Right atrium auricular region (tissue), 2 donors: Measurements from ENCODE around the gene DDX23. TPM values are rescaled to one million over a fixed set of nuclear protein-coding genes. Genes with fewer than 3 reads are reported as not detected.

Source experiments
- DNase-seq: peaks from one replicate; pipeline ENCODE4 v3.0.0-alpha.2; 2019; ENCODE audit warnings: low spot score
- H3K27ac ChIP-seq, 2 donors: fragments of 200-600 bp; sonication (generic); 1 replicate in 1 of 2; 2 replicates in 1 of 2; pipeline ENCODE4 v1.5.1; 2016 to 2019
- H3K27me3 ChIP-seq, 2 donors: fragments of 200-600 bp; sonication (generic); one replicate each; pipeline versions ENCODE4 v1.5.1 to v1.6.0; 2017 to 2019
- H3K36me3 ChIP-seq: fragments of 200-600 bp; sonication (generic); one replicate; pipeline ENCODE4 v1.5.1; 2016
- H3K4me1 ChIP-seq, 2 donors: fragments of 200-600 bp; sonication (generic); one replicate each; pipeline versions ENCODE4 v1.5.1 to v1.6.0; 2017 to 2019
- H3K4me3 ChIP-seq, 2 donors: fragments of 200-600 bp; sonication (generic); 1 replicate in 1 of 2; 2 replicates in 1 of 2; pipeline ENCODE4 v1.5.1; 2017 to 2019; ENCODE audit warnings: mild to moderate bottlenecking in 1 of 2, moderate library complexity in 1 of 2
- H3K9me3 ChIP-seq, 2 donors: fragments of 200-600 bp; sonication (generic); one replicate each; pipeline ENCODE4 v1.5.1; 2019
- total RNA-seq, 2 donors: library from RNA; depleted of rRNA; stranded (reverse); fragments of >200 nt; gene quantifications; one replicate each; pipeline ENCODE4 v1.1.0, GENCODE V29; 2016
- TF ChIP-seq, protein P1 (sequence below), 2 donors: fragments of 200-600 bp; sonication (generic); IDR thresholded peaks; one replicate each; pipeline ENCODE4 v1.5.1; 2019; ENCODE audit warnings: antibody characterized with exemption in 2 of 2

Gene DDX23
- total RNA-seq, 2 donors from 2014 or later: 28.3 to 34.2 TPM

DNA sequence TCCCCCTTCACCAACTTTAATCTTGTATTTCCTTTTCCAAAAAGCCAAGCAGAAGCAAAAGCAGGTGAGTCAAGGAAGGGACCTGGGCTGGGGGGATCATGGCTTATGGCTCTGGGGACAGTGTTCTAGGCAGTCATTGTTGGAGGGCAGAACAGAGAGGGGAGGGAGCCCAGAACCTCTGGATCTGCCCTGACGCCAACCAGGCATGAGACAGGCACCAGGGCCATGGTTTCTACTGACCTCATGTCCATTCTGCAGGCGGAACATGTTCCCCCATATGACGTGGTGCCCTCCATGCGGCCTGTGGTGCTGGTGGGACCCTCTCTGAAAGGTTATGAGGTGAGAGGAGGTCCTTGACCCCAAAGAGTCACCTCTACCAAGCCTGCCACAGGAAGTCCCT is 27.1 kb downstream of the DDX23 start:
- H3K4me1 ChIP-seq: no peaks in the 10 kb centered on the region
- TF ChIP-seq, protein P1, sequence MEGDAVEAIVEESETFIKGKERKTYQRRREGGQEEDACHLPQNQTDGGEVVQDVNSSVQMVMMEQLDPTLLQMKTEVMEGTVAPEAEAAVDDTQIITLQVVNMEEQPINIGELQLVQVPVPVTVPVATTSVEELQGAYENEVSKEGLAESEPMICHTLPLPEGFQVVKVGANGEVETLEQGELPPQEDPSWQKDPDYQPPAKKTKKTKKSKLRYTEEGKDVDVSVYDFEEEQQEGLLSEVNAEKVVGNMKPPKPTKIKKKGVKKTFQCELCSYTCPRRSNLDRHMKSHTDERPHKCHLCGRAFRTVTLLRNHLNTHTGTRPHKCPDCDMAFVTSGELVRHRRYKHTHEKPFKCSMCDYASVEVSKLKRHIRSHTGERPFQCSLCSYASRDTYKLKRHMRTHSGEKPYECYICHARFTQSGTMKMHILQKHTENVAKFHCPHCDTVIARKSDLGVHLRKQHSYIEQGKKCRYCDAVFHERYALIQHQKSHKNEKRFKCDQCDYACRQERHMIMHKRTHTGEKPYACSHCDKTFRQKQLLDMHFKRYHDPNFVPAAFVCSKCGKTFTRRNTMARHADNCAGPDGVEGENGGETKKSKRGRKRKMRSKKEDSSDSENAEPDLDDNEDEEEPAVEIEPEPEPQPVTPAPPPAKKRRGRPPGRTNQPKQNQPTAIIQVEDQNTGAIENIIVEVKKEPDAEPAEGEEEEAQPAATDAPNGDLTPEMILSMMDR (IDR thresholded peaks at IDR 0.05): no peak
- H3K27ac ChIP-seq: no peak overlapping the region
- H3K9me3 ChIP-seq: no peaks in the 10 kb centered on the region
- no peak for DNase-seq
- no peaks in the 10 kb centered on the region for H3K27me3 ChIP-seq
- H3K4me3 ChIP-seq: no peak overlapping the region
- peaks cover 22% of the 10 kb centered on the region for H3K36me3 ChIP-seq

DNA sequence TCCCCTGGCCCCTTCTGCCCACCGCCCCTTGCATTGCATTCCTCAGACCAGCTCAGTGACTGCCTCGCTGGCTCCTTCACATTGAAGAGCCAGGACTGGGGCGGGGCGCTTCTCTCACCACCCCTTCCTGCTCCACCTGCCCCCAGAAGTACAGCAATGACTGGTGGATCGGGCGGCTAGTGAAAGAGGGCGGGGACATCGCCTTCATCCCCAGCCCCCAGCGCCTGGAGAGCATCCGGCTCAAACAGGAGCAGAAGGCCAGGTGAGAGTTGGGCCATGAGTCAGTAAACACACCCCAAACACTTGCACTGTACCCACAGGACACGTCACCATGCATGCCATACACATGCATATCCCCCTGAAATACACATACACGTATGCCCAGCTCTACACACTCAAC is 27.9 kb downstream of the DDX23 start:
- Histone ChIP-seq H3K9me3 (no peaks in the 10 kb centered on the region), H3K36me3 (peaks cover 14% of the 10 kb centered on the region), H3K27ac (no peak overlapping the region), H3K27me3 (no peaks in the 10 kb centered on the region), H3K4me1 (peaks cover 0 to under 1% of the 10 kb centered on the region in 2 donors), H3K4me3 (no peak overlapping the region)
- no peak for DNase-seq
- TF ChIP-seq, protein P1 (IDR thresholded peaks at IDR 0.05): no peak

DNA sequence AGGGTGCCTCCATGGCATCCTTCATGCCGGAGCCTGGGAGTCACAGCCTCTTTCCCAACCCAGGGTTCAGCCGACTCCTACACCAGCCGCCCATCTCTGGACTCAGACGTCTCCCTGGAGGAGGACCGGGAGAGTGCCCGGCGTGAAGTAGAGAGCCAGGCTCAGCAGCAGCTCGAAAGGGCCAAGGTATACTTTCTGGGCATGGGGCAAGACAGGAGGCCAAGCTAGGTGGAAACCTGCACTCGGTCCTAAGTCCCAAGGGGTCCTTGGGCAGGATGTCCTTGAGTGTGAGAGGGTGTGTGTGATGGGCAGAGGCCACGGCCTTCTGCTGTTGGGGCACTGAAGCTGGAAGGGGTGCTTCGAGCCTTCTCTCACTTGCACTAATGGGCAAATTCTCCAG is 28.7 kb downstream of the DDX23 start:
- no peaks in the 10 kb centered on the region for H3K9me3 ChIP-seq
- H3K27ac ChIP-seq: no peak overlapping the region
- TF ChIP-seq, protein P1 (IDR thresholded peaks at IDR 0.05): no peak
- H3K36me3 ChIP-seq: peaks cover 5% of the 10 kb centered on the region
- no peak overlapping the region for H3K4me3 ChIP-seq
- no peaks in the 10 kb centered on the region for H3K27me3 ChIP-seq
- no peak for DNase-seq
- peaks cover 0 to 7% of the 10 kb centered on the region in 2 donors for H3K4me1 ChIP-seq

DNA sequence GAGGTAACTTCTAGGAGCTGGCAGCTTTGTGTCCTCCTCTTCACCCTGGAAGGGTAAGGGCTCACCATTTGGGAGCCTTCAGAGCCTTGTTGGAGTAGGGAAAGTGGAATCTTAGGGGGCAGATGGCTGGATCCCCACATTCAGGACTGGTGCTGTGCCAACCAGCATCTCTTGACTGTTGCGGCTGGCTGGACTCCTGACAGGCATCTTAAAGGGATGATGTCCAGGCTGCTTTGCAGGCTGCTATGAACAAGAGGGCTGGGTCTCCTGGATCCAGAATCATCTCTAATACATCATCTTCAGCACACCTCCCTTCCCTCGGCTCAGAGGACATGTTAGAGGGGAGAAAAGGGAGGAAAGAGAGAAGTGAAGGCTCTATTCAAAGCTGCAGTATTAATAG is 29.3 kb downstream of the DDX23 start:
- no peaks in the 10 kb centered on the region for H3K9me3 ChIP-seq
- TF ChIP-seq, protein P1 (IDR thresholded peaks at IDR 0.05): no peak
- H3K27me3 ChIP-seq: no peaks in the 10 kb centered on the region
- no peak for DNase-seq
- peaks cover 5% of the 10 kb centered on the region for H3K36me3 ChIP-seq
- H3K4me3 ChIP-seq: no peak overlapping the region
- H3K4me1 ChIP-seq: peaks cover 0 to 11% of the 10 kb centered on the region in 2 donors
- H3K27ac ChIP-seq: no peak overlapping the region

DNA sequence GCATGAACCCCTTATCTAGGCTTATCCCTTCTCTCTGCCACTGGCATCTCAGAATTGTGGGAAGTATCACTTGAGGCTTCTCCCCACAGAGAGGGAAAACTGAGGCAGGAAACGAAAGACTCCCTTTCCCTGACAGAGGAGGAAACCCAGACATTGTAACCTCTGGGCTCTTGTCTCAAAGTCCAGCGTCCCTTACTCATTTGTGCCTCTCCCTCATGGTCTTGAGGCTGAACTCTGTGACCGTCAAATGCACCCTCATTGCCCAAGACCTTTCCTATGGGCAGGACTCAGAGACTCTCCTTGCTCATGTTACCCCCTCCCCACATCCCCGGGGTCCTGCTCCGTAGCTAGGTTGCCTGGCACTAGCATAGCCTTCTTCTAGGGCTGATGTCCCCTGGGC is 29.8 kb downstream of the DDX23 start:
- Histone ChIP-seq H3K4me3 (no peak overlapping the region), H3K36me3 (peaks cover 5% of the 10 kb centered on the region), H3K4me1 (peaks cover 0 to 13% of the 10 kb centered on the region in 2 donors), H3K9me3 (no peaks in the 10 kb centered on the region), H3K27me3 (no peaks in the 10 kb centered on the region), H3K27ac (no peak overlapping the region)
- TF ChIP-seq, protein P1 (IDR thresholded peaks at IDR 0.05): no peak
- no peak for DNase-seq

DNA sequence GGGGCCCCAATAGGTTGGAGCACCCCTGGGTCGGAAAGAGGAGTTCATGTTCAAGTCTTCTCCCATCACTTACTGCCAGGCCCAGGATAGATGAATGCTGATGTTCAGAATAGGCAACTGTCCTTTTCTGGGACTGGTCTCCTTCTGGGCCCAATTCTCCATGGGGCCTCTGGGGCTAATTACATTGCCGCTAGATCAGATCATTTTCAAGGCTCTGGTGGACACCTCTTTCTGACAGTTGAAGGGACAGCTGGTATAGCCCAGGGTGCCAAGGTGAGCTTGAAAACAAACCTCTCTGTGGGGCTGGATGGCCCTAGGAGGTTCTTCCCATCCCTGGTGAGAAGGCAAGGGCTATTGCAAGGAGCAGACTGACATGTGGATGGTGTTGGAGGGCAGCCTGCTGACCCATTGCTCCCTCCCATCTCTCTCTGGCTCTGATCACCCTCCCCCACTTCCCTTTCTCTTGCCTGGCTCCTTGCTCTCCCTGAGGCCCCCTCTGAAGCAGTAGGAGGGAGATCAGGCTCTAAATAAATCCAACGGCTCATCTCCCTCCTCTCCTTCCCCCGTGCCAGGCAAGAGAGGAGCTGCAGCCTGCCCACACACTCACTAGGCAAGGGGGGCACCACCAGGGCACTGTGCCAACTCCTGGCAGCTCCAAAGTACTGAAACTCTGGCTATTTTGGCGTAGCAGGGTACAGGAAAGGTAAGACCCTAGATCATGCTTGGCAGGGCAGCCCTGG is 31.8 kb downstream of the DDX23 start:
- Histone ChIP-seq H3K9me3 (no peaks in the 10 kb centered on the region), H3K36me3 (peaks cover 5% of the 10 kb centered on the region), H3K4me1 (peaks cover 0 to 25% of the 10 kb centered on the region in 2 donors), H3K4me3 (no peak overlapping the region), H3K27me3 (no peaks in the 10 kb centered on the region), H3K27ac (no peak overlapping the region)
- TF ChIP-seq, protein P1 (IDR thresholded peaks at IDR 0.05): no peak
- no peak for DNase-seq
